IMR-90 (cell line): Measurements from ENCODE around the gene SDC4.

ENCODE experiments used
- BHLHE40 ChIP-seq: fragments of 150-350 bp; IDR thresholded peaks from 2 replicates; pipeline ENCODE4 v1.6.1; 2016; ENCODE audit warnings: mild to moderate bottlenecking, low read depth, low read length
- MAFK ChIP-seq: IDR thresholded peaks from 2 replicates; pipeline ENCODE4 v1.6.1; 2012; ENCODE audit warnings: low read depth, low read length, improper control_type of control experiment
- MAZ ChIP-seq: IDR thresholded peaks from 2 replicates; pipeline ENCODE4 v1.6.1; 2012; ENCODE audit warnings: low read depth, mild to moderate bottlenecking, low read length, improper control_type of control experiment, moderate library complexity, borderline replicate concordance
- MXI1 ChIP-seq: IDR thresholded peaks from 2 replicates; pipeline ENCODE4 v1.6.1; 2012; ENCODE audit warnings: low read depth, mild to moderate bottlenecking, low read length, moderate library complexity, borderline replicate concordance
- NFE2L2 ChIP-seq: fragments of 150-350 bp; IDR thresholded peaks from 2 replicates; pipeline ENCODE4 v1.6.1; 2016; ENCODE audit warnings: low read depth, mild to moderate bottlenecking, low read length
- POLR2A ChIP-seq: IDR thresholded peaks from 2 replicates; pipeline ENCODE4 v1.6.1; 2012; ENCODE audit warnings: mild to moderate bottlenecking, low read depth, low read length
- RAD21 ChIP-seq: IDR thresholded peaks from 2 replicates; pipeline ENCODE4 v1.6.1; 2012; ENCODE audit warnings: low read length, improper control_type of control experiment
- TF ChIP-seq, protein P1 (sequence below): conservative IDR thresholded peaks from 2 replicates; pipeline ENCODE4 v1.5.1; 2012; ENCODE audit warnings: mild to moderate bottlenecking, low read depth, low read length, improper control_type of control experiment
- TF ChIP-seq, protein P2 (sequence below): fragments of 150-350 bp; IDR thresholded peaks from 2 replicates; pipeline ENCODE4 v1.6.1; 2017; ENCODE audit warnings: mild to moderate bottlenecking, antibody characterized with exemption, low read length, low read depth
- TF ChIP-seq, protein P3 (sequence below): fragments of 150-350 bp; IDR thresholded peaks from 2 replicates; pipeline ENCODE4 v1.6.1; 2016; ENCODE audit warnings: low read depth, mild to moderate bottlenecking, low read length, moderate library complexity, borderline replicate concordance

DNA sequence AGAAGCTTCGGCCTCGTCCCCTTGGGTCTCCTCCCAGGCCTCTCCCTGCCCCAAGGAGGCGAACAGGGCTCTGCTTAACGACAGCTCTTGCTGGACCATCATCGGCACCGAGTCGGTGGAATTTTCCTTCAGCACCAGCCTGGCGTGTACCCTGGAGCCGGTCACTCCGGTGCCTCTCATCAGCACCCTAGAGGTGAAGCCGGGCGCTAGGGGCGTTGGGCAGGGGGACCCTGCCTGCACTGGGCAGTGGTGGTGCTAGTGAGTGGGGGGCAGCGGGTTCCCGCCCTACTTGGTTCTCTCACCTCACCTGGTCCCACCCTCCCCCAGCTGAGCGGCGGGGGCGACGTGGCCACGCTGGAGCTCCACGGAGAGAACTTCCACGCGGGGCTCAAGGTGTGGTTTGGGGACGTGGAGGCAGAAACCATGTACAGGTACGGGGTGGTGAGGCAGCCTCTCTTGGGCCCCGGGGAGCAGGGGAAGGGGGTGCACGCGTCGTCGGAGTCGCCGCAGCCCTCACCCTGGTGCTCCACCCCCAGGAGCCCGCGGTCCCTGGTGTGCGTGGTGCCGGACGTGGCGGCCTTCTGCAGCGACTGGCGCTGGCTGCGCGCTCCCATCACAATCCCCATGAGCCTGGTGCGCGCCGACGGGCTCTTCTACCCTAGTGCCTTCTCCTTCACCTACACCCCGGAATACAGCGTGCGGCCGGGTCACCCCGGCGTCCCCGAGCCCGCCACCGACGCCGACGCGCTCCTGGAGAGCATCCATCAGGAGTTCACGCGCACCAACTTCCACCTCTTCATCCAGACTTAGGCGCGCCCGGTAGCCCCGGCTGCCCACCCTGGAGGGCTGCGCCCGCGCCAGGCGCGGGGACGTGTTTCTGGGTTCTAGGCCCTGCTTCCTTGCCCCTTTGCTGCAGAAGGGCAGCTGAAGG, 31.8 kb downstream of the SDC4 start:
- TF ChIP-seq, protein P1, sequence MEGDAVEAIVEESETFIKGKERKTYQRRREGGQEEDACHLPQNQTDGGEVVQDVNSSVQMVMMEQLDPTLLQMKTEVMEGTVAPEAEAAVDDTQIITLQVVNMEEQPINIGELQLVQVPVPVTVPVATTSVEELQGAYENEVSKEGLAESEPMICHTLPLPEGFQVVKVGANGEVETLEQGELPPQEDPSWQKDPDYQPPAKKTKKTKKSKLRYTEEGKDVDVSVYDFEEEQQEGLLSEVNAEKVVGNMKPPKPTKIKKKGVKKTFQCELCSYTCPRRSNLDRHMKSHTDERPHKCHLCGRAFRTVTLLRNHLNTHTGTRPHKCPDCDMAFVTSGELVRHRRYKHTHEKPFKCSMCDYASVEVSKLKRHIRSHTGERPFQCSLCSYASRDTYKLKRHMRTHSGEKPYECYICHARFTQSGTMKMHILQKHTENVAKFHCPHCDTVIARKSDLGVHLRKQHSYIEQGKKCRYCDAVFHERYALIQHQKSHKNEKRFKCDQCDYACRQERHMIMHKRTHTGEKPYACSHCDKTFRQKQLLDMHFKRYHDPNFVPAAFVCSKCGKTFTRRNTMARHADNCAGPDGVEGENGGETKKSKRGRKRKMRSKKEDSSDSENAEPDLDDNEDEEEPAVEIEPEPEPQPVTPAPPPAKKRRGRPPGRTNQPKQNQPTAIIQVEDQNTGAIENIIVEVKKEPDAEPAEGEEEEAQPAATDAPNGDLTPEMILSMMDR = no peak
- TF ChIP-seq, protein P2, sequence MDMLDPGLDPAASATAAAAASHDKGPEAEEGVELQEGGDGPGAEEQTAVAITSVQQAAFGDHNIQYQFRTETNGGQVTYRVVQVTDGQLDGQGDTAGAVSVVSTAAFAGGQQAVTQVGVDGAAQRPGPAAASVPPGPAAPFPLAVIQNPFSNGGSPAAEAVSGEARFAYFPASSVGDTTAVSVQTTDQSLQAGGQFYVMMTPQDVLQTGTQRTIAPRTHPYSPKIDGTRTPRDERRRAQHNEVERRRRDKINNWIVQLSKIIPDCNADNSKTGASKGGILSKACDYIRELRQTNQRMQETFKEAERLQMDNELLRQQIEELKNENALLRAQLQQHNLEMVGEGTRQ = no peak
- TF ChIP-seq NFE2L2 (no peak), BHLHE40 (no peak), MAFK (no peak), POLR2A (no peak), MXI1 (no peak), RAD21 (no peak), MAZ (no peak)
- TF ChIP-seq, protein P3, sequence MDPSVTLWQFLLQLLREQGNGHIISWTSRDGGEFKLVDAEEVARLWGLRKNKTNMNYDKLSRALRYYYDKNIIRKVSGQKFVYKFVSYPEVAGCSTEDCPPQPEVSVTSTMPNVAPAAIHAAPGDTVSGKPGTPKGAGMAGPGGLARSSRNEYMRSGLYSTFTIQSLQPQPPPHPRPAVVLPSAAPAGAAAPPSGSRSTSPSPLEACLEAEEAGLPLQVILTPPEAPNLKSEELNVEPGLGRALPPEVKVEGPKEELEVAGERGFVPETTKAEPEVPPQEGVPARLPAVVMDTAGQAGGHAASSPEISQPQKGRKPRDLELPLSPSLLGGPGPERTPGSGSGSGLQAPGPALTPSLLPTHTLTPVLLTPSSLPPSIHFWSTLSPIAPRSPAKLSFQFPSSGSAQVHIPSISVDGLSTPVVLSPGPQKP = no peak
